HG03521 (cell line): ENCODE results near the gene WFDC8.

Source experiments
- ATAC-seq: cut with Tn5 transposase; IDR thresholded peaks from one replicate; pipeline ENCODE4 v1.9.1; 2021; ENCODE audit warnings: mild to moderate bottlenecking, moderate library complexity; ENCODE audit not compliant: unreplicated experiment

WFDC8 gene

GRCh38 chr20:45550765-45551164 lies 28.3 kb downstream of the WFDC8 start:
- no peak for ATAC-seq

- ATAC-seq, result no peak
Measured at GRCh38 chr20:45548410-45548809, 30.7 kb downstream of the WFDC8 start.

GRCh38 chr20:45547206-45547770 lies 31.8 kb downstream of the WFDC8 start, which contains the start of gene EPPIN:
TSS of gene EPPIN (minus strand) at chr20:45547401. CDS start at chr20:45547357, 44 bp downstream.
- no peak for ATAC-seq

- no peak for ATAC-seq
Measured at GRCh38 chr20:45545754-45546453, 33.2 kb downstream of the WFDC8 start.

GRCh38 chr20:45545351-45545750 lies 33.7 kb downstream of the WFDC8 start:
- ATAC-seq, result no peak

GRCh38 chr20:45539382-45539781 lies 39.7 kb downstream of the WFDC8 start, which contains the start of gene WFDC6:
TSS of gene WFDC6 (minus strand) at chr20:45539482. CDS start at chr20:45539407, 75 bp downstream.
- no peak for ATAC-seq

GRCh38 chr20:45538209-45538799 lies 40.8 kb downstream of the WFDC8 start:
- no peak for ATAC-seq

GRCh38 chr20:45527294-45527693 lies 51.8 kb downstream of the WFDC8 start:
- ATAC-seq, result no peak

GRCh38 chr20:45523821-45524220 lies 55.3 kb downstream of the WFDC8 start:
- ATAC-seq, result no peak

GRCh38 chr20:45518282-45518681 lies 60.8 kb downstream of the WFDC8 start:
- no peak for ATAC-seq

- no peak for ATAC-seq
Measured at GRCh38 chr20:45515147-45515913, 63.8 kb downstream of the WFDC8 start, which contains the start of gene SPINT3. TSS of gene SPINT3 (minus strand) at chr20:45515622. CDS start at chr20:45515608, 14 bp downstream.

GRCh38 chr20:45510242-45510862 lies 68.7 kb downstream of the WFDC8 start:
- ATAC-seq, result no peak

- ATAC-seq, result no peak
Measured at GRCh38 chr20:45509091-45509490, 70.0 kb downstream of the WFDC8 start.

GRCh38 chr20:45508068-45508886 lies 70.8 kb downstream of the WFDC8 start:
- ATAC-seq, result no peak

- ATAC-seq, result no peak
Measured at GRCh38 chr20:45507011-45507820, 71.9 kb downstream of the WFDC8 start.

- no peak for ATAC-seq
Measured at GRCh38 chr20:45506398-45506797, 72.7 kb downstream of the WFDC8 start.

GRCh38 chr20:45503403-45503802 lies 75.7 kb downstream of the WFDC8 start:
- no peak for ATAC-seq

GRCh38 chr20:45502561-45502960 lies 76.5 kb downstream of the WFDC8 start:
- ATAC-seq, result no peak
